NOMO-1 treated with dmso at 0.1 percent for 144 hours (cell line): ENCODE data around the gene ALDH1B1.
"Not testable (repeated sequence)": the region's sequence is repeated elsewhere in the genome, so short reads cannot be mapped to it uniquely, and the experiment has no call there.

Source experiments
- DNase-seq: peaks from one replicate; lab custom pipeline; 2025; ENCODE audit not compliant: unreplicated experiment; lab: John Stamatoyannopoulos, UW

ALDH1B1 gene

DNA sequence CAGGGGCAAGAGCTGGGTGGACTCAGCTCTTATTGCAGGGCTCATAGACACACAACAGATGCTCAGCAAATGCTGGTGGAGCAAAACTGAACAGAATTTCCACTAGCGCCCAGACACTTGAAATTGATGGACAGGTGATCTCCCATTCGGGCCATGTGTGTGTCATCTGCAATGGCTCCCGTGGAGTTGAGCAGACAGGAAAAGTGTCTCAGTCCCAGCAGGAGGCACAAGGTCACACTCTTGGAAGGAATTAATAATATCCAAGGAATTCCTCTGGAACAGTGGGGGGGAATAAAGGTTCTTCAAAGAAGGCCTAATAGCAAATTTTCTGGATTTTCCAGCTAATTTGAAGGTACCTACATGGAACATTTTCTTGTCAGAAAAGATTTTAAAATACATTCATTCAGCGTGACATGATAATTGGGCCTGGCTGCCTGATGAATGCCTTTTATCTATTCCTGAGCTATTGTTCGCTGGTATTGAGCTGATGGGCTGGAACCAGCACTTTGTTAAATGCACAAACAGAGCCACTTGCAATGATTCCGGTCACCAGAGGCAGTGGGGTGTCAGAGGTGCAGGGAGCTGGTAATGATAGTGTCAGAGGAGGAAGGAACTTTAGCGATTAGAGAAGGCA, 31.5 kb upstream of the ALDH1B1 start:
- no peak for DNase-seq

DNA sequence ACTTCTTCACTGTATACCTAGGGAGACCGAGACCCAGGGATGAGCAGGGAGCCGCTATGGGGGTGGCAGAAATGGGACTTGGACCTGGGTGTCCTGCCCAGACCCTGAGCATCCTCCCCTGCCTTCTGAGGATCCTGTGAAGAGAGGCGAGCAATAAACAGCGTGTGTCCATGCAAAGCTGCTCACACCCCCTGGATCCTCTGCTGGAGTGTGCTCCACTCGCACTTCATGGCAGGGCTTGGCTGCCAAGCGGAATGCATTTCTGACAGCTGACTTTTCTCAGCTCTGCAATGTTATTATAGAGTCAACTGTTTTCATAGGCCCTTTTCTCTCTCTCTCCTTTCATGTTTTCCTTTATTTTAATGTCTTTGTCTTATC, 31.0 kb upstream of the ALDH1B1 start:
- DNase-seq, result no peak

DNA sequence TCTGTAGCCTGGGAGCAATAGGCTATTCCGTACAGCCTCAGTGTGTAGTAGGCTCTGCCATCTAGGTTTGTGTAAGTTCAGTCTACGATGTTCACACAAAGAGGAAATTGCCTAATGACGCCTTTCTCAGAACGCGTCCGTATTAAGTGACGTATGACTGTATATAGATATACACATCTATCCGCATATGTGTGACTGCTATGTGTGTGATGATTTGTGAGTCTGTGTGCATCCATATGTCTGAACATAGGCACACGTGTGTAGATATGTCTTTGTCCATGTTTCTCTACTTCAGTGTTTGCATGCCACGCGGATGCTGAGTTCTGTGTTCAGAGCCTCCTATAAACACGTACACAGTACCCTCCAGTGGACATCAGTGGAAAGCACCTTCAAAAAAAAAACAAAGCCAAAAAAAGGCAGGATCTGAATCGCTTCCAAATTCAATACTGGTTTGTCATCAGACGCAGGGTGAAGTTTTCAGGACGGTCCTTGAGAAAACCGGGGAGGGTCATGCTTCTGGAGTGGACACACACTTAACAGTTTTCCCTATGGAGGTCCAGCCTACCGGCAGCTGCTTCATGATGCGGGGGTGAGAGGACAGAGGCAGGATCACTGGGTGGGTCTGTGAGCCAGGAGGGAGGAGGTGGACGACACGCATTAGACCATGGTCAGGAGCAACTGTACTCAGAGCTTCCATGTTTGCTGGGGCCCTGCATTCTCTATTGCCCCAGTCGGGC, 29.5 kb upstream of the ALDH1B1 start:
- peak; percentile 19 for DNase-seq

DNA sequence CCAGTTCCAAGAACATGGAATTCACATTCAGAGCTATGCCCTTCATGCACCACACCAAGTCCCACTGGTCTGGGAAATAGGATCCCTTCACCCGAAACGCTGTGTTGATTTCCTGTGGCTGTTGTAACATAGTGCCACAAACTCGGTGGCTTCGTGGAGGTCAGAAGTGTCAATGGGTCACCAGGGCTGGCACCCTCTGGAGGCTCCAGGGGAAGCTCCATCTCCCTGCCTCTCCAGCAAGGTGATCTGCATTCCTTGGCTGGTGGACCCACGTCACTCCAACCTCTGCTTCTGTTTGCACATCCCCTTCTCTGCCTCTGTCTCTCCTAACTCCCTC, 28.9 kb upstream of the ALDH1B1 start:
- no peak for DNase-seq

DNA sequence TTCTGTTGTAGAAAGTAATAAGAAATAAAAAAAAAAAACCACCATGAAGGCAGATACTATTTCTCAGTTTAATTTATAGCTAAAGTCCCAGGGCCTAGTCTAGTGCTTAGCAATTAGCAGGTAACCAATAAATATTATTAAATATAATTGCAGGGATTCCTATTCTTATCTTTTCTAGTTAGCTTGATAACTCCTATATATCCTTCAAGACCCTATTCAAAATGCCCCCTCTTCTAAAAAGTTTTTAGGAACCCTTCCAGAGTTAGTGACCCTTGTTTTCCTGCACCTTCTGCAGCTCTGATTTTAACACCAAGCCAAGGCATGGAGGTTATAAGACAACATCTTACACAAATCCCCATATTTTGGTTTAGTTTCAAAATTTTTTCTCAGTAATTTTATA, 24.6 kb upstream of the ALDH1B1 start:
- no peak for DNase-seq

DNA sequence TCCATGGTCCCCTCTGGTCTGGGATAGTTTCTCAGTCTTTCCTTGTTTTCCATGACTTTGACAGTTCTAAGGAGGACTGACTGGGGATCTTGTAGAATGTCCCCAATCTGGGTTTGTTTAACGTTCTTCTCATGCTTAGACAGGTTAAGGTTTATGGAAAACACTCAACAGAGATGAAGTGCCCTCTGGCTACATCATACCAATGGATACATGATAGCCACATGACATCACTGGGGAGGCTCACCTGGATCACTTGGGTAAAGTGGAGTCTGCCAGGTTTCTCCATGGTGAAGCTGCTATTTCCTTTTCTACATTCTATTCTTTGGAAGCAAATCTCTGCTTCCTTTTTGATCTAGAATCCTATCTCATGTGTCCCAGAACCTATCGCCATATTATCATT, 23.8 kb upstream of the ALDH1B1 start:
- no peak for DNase-seq

DNA sequence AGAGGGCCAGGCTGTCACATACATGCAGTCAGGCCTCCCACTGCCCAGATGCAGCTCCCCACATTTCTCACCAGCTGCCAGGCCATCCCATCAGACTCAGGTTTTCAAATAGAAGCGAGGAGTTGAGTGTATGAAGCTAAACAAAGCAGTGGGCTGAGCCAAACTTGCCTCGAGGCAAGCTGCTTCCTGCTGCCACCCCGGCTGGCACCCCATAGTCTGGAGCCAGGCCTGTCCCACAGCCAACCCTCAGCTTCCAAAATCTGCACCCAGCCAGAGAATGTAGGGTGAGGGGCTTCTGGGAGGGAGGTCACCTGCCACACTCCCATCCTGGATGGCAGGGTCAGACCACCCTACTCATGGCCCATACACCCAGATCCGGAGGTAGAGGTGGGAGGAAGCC, 22.3 kb upstream of the ALDH1B1 start:
- DNase-seq, result no peak

DNA sequence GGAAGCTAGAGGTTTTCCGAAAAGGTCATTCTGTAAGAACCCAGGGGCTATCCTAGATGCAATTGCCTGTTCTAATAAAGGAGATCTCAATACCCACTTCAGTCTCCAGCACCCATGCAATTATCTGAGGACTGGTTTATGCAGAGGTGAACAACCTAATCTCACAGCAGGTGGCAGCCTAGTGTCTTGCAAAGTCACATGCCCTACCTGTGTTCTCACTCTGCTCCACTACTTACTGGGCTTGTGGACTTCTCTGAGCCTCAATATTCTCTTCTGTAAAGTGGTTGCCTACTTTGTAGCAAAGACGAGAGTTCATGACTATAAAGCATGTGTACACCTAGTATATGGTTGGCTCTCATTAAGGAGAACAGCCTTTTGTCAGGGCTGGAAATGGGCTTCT, 21.0 kb upstream of the ALDH1B1 start:
- no peak for DNase-seq

DNA sequence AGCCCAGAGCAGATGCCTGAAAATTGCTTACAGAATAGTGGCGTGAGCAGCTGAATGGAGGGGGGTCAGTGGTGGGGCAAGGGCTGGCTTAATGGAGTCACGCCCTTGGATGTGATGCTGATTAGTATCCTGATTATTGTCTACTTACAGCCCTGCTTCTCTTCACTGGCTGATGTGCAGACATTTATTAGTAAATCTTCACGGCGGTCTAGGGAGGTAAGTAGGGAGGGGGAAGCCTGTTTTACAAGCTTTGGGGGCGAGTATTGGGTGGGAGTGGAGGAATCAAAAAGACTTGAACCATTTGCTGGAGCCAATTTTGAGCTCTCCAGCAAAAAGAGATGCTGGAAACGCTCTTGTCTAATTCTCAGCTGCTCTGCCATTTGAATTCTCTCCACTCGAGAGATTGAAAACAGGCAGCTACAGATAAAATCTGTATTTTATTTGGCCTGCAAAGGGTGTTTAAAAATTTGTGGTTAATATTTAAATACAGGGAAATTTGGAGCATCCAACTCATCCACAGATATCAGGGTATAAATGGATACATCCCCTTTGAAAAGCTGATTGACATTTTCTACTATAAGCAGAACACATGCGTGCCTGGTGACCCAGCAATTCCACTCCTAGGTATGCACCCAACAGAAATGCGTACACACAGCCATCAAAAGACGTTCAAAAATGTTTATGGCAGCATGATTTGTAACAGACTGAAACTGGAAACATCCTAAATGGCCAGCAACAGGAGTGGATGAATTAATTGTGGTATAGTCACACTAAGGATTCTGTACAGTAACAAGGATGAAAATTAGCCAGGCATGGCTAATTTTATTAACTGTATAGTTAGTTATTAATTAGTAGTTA, 19.5 kb upstream of the ALDH1B1 start:
- DNase-seq, result no peak

DNA sequence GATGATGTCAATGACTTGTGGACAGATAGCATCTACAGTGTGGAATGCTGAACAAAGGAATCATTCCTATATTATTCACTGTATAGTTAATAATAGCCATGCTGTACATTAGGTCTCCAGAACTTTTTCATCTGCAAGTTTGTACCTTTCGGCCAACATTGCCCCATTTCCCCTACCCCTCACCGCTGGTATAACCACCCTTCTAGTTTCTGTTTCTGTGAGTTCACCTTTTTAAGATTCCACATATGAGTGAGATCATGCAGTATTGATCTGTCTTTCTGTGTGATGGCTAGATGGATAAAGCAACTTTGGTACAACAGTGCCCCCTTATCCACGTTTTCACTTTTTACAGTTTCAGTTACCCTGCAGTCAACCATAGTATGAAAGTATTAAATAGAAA, 18.8 kb upstream of the ALDH1B1 start:
- DNase-seq, result no peak

DNA sequence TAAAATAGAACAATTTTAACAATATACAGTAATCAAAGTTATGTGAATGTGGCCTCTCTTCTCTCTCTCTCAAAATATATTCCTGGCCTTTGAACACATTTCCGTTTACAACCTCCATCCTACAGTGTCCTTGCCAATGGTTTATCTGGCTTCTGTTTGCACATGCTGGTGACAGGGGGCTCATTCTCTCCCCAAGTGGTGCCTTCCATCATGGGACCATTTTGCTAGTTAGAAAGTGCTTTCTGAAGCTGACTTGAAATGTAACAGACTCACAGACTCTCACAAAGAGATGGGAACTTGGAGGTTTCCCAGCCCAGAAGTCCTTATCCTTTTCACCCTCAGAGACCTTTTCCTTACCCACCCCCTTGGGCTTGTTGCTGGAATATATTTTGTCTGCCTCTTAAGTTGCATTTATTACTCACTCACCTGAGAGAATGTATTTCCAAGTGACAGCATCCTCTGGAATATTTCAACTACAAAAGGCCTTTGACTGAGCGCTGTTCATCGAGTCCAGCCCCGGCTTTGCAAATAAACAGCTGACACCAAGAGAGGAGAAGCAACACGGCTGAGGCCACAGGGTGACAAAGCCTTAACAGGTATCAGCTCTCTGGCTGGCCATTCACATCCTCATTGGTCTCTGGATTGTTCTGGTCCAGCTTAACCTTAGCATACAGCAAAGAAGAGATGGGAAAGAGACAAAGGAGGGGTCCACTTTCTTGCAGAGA, 17.5 kb upstream of the ALDH1B1 start:
- no peak for DNase-seq

DNA sequence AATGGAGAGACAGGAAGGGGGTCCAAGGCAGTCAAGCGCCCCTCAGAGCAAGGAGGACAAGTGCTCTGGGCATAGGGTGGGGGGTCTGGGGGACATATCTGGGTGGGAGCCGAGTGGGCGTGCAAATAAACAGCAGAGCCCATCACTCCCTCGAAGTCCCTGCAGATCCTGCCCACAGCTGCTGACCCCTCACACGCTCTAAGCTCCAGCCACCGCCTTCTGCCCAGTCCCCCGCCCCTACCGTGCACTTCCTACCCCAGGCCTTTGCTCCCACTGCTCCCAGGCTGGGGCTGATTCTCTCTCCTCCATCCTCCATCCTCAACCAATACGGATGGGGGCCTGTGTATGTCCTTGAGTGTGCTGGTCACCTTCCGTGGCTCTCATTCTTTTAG, 16.9 kb upstream of the ALDH1B1 start:
- no peak for DNase-seq

DNA sequence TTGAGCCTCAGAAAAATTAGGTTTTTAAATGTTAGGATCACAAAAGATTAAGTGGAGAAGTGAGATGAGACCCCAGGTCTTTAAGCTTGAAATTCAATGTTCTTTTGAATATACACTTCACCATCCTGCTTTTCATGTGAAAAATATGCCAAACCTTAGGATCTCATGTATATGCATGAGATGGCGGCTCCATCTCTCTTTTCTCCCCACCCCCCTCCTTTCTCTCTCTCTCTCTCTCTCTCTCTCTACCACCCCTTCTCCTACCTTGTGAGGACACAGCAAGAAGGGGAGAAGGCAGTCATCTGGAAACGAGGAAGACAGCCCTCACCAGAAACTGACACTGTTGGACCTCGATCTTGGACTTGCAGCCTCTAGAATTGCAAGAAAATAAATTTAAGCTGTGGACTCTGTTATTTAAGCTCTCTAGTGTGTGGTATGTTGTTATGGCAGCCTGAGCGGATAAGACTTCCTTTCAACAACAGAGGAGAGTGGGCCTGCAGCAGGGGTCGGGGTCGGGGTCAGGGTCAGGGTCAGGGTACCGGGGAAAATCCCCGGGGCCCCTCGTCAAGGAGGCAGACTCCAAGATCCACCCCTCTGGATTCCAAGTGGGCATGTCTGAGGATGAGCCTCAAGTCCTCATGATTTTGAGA, 16.4 kb upstream of the ALDH1B1 start:
- DNase-seq, result no peak

DNA sequence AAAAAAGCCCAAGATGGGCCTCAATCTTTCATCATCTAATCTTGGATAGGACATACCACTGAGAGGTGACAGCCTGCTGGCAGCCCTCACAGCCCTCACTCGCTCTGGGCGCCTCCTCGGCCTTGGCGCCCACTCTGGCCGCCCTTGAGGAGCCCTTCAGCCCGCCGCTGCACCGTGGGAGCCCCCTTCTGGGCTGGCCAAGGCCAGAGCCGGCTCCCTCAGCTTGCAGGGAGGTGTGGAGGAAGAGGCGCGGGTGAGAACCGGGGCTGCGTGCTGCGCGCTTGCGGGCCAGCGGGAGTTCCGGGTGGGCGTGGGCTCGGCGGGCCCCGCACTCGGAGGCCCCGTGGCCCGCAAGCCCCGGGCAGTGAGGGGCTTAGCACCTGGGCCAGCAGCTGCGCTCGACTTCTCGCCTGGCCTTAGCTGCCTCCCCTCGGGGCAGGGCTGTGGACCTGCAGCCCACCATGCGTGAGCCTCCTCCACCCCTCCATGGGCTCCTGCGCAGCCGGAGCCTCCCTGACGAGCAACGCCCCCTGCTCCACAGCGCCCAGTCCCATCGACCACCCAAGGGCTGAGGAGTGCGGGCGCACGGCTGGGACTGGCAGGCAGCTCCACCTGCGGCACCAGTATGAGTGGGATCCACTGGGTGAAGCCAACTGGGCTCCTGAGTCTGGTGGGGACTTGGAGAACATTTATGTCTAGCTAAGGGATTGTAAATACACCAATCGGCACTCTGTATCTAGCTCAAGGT, 15.0 kb upstream of the ALDH1B1 start:
- DNase-seq, result not testable (repeated sequence)

DNA sequence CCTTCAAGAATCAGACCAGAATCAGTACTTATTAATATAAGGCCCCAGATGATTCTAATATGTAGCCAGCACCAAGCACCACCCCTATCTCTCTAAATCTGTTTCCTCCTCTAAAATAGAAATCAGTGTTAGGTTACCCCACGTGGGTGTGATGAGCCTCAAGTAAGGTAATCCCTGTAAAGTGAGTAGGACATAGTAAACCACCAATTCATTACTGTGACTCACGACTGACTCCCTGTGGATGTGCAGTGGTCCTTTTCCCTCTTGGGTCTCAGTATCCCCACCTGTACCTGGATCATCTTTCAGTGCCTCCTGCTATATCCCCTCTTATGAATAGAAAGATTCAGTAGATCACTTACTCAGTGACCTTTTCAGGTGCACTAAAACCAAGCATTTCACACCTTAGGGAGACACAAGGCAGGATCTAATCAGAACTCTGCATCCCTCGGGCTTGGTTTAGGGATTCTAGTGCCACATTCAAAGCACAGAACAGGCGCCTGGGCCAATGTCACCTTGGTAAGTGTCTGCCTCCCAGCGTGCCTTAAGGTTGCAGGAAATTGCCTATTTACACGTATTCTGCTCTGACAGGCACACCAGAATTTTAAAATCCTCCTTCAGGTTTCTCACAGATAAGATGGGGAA, 12.2 kb upstream of the ALDH1B1 start:
- no peak for DNase-seq

DNA sequence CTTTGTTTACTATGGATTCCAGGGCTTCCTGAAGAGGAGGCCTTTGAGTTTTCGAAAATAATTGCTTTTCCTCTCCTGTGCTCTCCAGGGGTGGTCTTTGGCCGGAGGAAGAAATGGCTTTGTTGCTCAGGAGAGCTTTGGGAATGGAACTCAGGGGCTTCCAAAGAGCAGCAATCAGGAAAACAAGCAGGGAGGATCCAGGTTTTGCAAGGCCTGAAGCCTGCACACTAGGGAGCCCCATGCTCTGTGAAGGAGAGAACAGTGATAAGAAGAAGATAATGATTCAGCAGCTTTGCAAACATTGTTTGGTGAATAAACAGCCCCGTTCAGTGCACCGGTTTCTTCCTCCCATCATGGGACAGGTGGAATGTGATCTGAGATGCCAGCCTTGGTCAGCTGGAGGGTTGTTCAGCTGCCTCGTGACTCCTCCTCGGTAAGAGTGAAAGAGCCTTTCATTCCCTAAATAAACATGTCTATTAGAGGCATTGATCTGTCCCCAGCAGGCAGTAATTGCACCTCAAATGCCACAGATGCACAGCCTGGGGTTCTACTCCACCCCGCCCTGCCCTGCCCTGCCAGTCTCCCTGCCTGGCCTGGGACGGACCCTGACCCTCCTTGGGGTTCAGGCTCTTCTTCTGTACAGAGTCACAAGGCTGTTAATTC, 11.5 kb upstream of the ALDH1B1 start:
- no peak for DNase-seq

DNA sequence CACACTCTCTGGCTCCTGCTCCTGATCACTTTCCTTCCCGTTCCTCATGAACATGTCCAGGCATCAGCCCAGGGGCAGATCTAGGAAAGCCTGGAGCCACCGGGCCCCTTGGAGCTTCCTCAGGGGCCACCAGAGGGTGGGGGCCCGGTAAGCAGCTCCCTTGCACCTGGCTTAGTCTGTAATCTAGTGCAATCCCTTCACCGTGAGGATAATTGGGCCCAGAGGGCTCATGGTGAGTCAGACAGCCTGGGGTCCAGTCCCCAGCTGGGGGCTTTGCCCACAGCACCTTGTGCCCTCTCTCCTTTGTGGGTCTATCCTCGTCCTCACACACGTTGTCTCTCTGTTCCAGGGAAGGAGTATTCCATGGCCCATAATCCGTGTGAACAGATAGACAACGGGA, 10.4 kb upstream of the ALDH1B1 start:
- DNase-seq, result no peak

DNA sequence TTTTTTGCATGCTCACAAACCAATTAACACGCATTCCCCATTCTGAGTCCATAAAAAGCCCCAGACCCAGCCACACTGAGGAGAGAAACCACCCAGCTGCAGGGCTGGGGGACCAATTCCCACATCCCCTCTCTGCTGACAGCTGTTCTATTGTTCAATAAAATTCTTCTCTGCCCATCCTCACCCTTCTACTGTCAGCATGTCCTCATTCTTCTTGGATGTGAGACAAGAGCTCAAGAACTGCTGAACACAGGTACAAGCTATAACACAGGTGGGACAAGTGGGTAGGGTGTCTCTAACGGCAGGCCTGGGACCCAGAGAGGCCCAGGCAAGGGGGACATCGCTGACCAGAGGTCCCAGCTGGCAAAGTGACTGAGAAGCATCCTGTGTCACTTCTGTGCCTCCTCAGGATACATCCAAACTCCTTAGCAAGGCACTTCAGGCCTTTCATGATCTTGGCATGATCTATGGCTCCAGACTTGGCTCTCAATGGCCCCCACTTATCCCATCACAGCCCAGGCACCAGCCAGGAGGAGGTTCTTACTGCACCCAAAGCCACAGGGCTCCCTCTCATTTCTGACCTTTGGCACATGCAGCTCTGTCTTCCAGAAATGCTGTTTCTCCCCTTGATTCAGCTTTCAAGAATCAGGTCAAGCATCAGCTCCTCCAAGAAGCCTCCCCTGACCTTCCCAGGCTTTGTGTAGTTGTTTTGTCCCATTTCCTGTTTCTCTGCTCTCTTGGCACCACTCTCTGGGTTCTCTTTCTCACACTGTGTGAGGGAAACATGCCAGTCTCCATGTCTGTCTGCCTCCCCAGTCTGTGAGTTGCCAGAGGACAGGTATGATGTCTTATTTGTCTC, 7.3 kb upstream of the ALDH1B1 start:
- no peak for DNase-seq
